Natural killer cell (primary cell): ENCODE measurements around the gene PTGDR2. TPM values are rescaled to one million over a fixed set of nuclear protein-coding genes. Genes with fewer than 3 reads are reported as not detected.

ENCODE experiments used
- ATAC-seq, 3 donors: fragments of 150-1000 bp in 2 of 3; fragments of 200-7000 bp in 1 of 3; cut with Tn5 transposase; 1 replicate in 1 of 3; 2 replicates in 2 of 3; pipeline ENCODE4 v1.10.0; 2021; ENCODE audit warnings: mild to moderate bottlenecking in 2 of 3, moderate library complexity in 2 of 3
- DNase-seq, 2 donors: peaks; one replicate each; pipeline versions ENCODE4 v3.0.0 to v3.0.0-alpha.2; 2013 to 2021; ENCODE audit warnings: mixed read lengths in 1 of 2
- H3K27ac ChIP-seq: one replicate; pipeline ENCODE4 v1.5.1; 2013; ENCODE audit warnings: mild to moderate bottlenecking, low read length
- H3K27me3 ChIP-seq: one replicate; pipeline ENCODE4 v1.6.1; 2013; ENCODE audit warnings: low read length; ENCODE audit not compliant: control insufficient read depth, insufficient read depth
- H3K36me3 ChIP-seq: one replicate; pipeline ENCODE4 v1.6.1; 2013; ENCODE audit warnings: low read length; ENCODE audit not compliant: control insufficient read depth, insufficient read depth
- H3K4me1 ChIP-seq: one replicate; pipeline ENCODE4 v1.6.1; 2013; ENCODE audit warnings: low read length; ENCODE audit not compliant: control insufficient read depth, insufficient read depth
- H3K4me3 ChIP-seq: one replicate; pipeline ENCODE4 v1.5.1; 2013; ENCODE audit warnings: low read length
- H3K9me3 ChIP-seq: one replicate; pipeline ENCODE4 v1.6.1; 2013; ENCODE audit warnings: low read length; ENCODE audit not compliant: control insufficient read depth, insufficient read depth
- H3K27ac Mint-ChIP-seq, 2 donors: one replicate each; pipeline ENCODE4 v1.8.0; 2022; ENCODE audit warnings: mild to moderate bottlenecking in 2 of 2, mixed read lengths in 2 of 2, moderate library complexity in 1 of 2
- H3K27me3 Mint-ChIP-seq, 2 donors: one replicate each; pipeline ENCODE4 v1.8.0; 2022; ENCODE audit warnings: low read depth in 2 of 2, mixed read lengths in 2 of 2
- H3K36me3 Mint-ChIP-seq: one replicate; pipeline ENCODE4 v1.8.0; 2022; ENCODE audit warnings: mixed read lengths
- H3K4me1 Mint-ChIP-seq, 2 donors: one replicate each; pipeline ENCODE4 v1.8.0; 2022; ENCODE audit warnings: mixed read lengths in 2 of 2
- H3K4me3 Mint-ChIP-seq: one replicate; pipeline ENCODE4 v1.8.0; 2022; ENCODE audit warnings: mild to moderate bottlenecking, moderate library complexity, mixed read lengths
- H3K9me3 Mint-ChIP-seq, 2 donors: one replicate each; pipeline ENCODE4 v1.8.0; 2022; ENCODE audit warnings: mixed read lengths in 2 of 2
- WGBS: methylation state at CpG from one replicate; pipeline ENCODE4 v1.1.7; 2013; ENCODE audit warnings: missing lambda C conversion rate; ENCODE audit not compliant: insufficient coverage; 5-methylcytosine and 5-hydroxymethylcytosine counted together
- intact Hi-C: fragments of 100-400 bp; cut with micrococcal nuclease; formaldehyde crosslinking; loops from one replicate; pipeline ENCODE4 v1.14.2; 2022
- total RNA-seq, 4 donors: library from RNA; stranded (reverse); fragments of 120-200 nt in 1 of 4; gene quantifications; one replicate each; pipeline versions ENCODE4 v1.2.3 to v1.2.4, GENCODE V29; 2013 to 2022
- TF ChIP-seq, protein P1 (sequence below): fragments of 200-600 bp; IDR thresholded peaks from one replicate; pipeline ENCODE4 v1.8.0; 2022; ENCODE audit warnings: antibody characterized with exemption

The PTGDR2 gene
- 10 to 100 TPM in 1 of 3 donors, 1 to 10 TPM in 1, under 1 TPM in 1; 0.66 to 12.4 (median 1.7) TPM for total RNA-seq
- 1.2 TPM for total RNA-seq (2013)

GRCh38 chr11:60855726-60856633 lies at the start of gene PTGDR2:
Gene PTGDR2, minus strand, starts transcription at chr11:60855950. Its CDS starts 2,228 bp downstream, at chr11:60853722.
- H3K27ac ChIP-seq, result no peak within 1 kb of the TSS
- intact Hi-C loops, result no loop called here
- no peaks in the 10 kb centered on the region for H3K27me3 ChIP-seq
- Mint-ChIP-seq H3K4me1 (peaks cover 0 to 10% of the 10 kb centered on the region in 2 donors), H3K27ac (no peak within 1 kb of the TSS), H3K36me3 (no peaks in the 10 kb centered on the region), H3K27me3 (no peaks in the 10 kb centered on the region), H3K4me3 (no peak within 1 kb of the TSS), H3K9me3 (no peaks in the 10 kb centered on the region)
- H3K36me3 ChIP-seq, result peaks cover 2% of the 10 kb centered on the region
- WGBS, result 51% methylated on average over 12 of the region's 14 CpGs
- H3K4me3 ChIP-seq, result no peak within 1 kb of the TSS
- peak in 1 of 3 donors; percentile 26 for ATAC-seq
- DNase-seq, result no peak
- no peaks in the 10 kb centered on the region for H3K9me3 ChIP-seq
- TF ChIP-seq, protein P1, sequence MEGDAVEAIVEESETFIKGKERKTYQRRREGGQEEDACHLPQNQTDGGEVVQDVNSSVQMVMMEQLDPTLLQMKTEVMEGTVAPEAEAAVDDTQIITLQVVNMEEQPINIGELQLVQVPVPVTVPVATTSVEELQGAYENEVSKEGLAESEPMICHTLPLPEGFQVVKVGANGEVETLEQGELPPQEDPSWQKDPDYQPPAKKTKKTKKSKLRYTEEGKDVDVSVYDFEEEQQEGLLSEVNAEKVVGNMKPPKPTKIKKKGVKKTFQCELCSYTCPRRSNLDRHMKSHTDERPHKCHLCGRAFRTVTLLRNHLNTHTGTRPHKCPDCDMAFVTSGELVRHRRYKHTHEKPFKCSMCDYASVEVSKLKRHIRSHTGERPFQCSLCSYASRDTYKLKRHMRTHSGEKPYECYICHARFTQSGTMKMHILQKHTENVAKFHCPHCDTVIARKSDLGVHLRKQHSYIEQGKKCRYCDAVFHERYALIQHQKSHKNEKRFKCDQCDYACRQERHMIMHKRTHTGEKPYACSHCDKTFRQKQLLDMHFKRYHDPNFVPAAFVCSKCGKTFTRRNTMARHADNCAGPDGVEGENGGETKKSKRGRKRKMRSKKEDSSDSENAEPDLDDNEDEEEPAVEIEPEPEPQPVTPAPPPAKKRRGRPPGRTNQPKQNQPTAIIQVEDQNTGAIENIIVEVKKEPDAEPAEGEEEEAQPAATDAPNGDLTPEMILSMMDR, result no peak
- peaks cover 9% of the 10 kb centered on the region for H3K4me1 ChIP-seq

DNA sequence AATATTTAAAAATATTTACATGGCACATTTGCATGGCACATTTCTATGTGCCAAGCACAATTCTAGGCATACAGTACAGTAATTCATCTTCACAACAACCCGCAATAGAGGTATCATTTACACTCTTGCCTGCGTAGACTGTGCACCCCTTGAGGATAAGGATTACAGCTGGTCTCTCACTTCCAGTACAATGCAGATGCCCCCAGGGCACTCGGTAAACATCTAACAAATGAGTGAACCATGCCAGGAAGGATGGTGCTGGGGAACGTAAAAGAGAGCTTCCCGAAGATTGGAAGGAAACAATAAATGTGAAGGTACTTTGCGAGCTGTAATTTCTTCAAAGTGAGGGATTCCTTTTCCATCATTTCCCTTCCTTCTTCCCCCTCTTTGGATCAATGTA lies 49.3 kb upstream of the PTGDR2 start:
- H3K4me1 ChIP-seq, result peaks cover 28% of the 10 kb centered on the region
- H3K27ac ChIP-seq, result no peak overlapping the region
- H3K36me3 Mint-ChIP-seq, result no peaks in the 10 kb centered on the region
- H3K9me3 ChIP-seq, result no peaks in the 10 kb centered on the region
- DNase-seq, result no peak
- H3K27me3 Mint-ChIP-seq, result peaks cover 0 to 4% of the 10 kb centered on the region in 2 donors
- TF ChIP-seq, protein P1, result no peak
- intact Hi-C loops, result no loop called here
- no peak overlapping the region for H3K4me3 ChIP-seq
- peak overlapping the region; percentile 94 to 96 for H3K27ac Mint-ChIP-seq
- H3K4me1 Mint-ChIP-seq, result peaks cover 38 to 42% of the 10 kb centered on the region in 2 donors
- ATAC-seq, result no peak
- no peaks in the 10 kb centered on the region for H3K27me3 ChIP-seq
- 44% methylated on average over 5 of the region's 6 CpGs for WGBS
- H3K36me3 ChIP-seq, result peaks cover 26% of the 10 kb centered on the region
- no peaks in the 10 kb centered on the region for H3K9me3 Mint-ChIP-seq
- H3K4me3 Mint-ChIP-seq, result peak overlapping the region; percentile 96

- no peak for ATAC-seq
- intact Hi-C loops, result no loop called here
- peaks cover 25% of the 10 kb centered on the region for H3K4me1 ChIP-seq
Measured at GRCh38 chr11:60902625-60903024, 46.9 kb upstream of the PTGDR2 start.

More at GRCh38 chr11:60902625-60903024, 46.9 kb upstream of the PTGDR2 start:
- Histone ChIP-seq H3K36me3 (peaks cover 48% of the 10 kb centered on the region), H3K4me3 (no peak overlapping the region), H3K27ac (no peak overlapping the region), H3K27me3 (no peaks in the 10 kb centered on the region), H3K9me3 (no peaks in the 10 kb centered on the region)
- Mint-ChIP-seq H3K4me1 (peaks cover 38 to 42% of the 10 kb centered on the region in 2 donors), H3K9me3 (no peaks in the 10 kb centered on the region), H3K4me3 (no peak overlapping the region), H3K36me3 (peaks cover 11% of the 10 kb centered on the region), H3K27ac (no peak overlapping the region), H3K27me3 (no peaks in the 10 kb centered on the region)
- TF ChIP-seq, protein P1, result no peak
- no peak for DNase-seq
- WGBS, result 92% methylated on average over 11 of the region's 11 CpGs
